ENCODE measurements around the gene ATP10B. TPM values are rescaled to one million over a fixed set of nuclear protein-coding genes. Genes with fewer than 3 reads are reported as not detected.

ATP10B gene
- total and polyA plus RNA-seq, 10 of the 15 experiments (the other 5 are each of a cell fraction or from before 2014, with no cell fraction given), result not detected

DNA sequence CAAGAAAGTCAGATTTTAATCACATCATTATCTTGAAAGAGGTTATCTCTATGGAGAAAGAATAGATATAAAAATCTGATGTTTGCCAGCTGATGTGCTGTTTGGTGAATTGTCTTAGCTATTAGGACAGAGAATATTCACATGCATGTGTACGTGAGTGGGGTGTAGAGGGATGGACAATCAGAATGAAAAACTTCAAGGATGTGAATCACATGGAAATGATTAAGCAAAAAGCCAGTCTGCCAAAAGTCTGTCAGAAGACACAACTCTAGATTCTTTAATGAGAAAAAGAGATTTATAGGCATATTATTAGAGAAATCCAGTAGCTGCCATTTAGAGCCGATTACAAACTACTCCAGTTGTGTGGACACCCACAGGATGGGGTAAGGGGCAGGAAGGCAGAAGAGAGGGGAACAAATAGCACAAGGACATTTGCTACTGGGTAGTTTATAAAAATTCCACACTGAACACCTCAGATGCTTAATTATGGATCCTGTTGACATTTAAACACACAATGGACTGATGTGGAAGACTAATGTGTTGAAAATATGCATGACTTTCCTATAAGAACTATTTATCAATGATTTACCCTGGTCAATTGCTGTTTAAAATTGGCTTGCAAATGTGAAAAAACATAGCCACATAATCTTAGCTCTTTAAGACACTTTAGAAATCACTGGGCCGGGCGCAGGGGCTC, 302.9 kb downstream of the ATP10B start:
- no TSS peak for BruUV-seq (replicated peaks)
- DNase-seq (ENCODE audit: low read depth, low spot score), result no peak
- Histone ChIP-seq H3K4me1 (ENCODE audit: control insufficient read depth, insufficient read depth, low read length) (no peaks in the 10 kb centered on the region), H3K4me2 (ENCODE audit: control insufficient read depth, insufficient read depth) (no peak overlapping the region), H4K20me1 (ENCODE audit: control insufficient read depth, insufficient read depth) (no peaks in the 10 kb centered on the region), H3K4me3 (no peak overlapping the region), H3K36me3 (ENCODE audit: control insufficient read depth in 2 of 2, insufficient read depth in 2 of 2, low read length in 1 of 2) (no peaks in the 10 kb centered on the region), H2AFZ (ENCODE audit: control insufficient read depth, low read depth, low read length) (no peak overlapping the region), H3K27ac (ENCODE audit: control insufficient read depth, insufficient read depth) (no peak overlapping the region), H3K9ac (ENCODE audit: control insufficient read depth, insufficient read depth, low read length) (no peak overlapping the region), H3K9me3 (replicated peaks; ENCODE audit: control insufficient read depth, insufficient read depth, low read length) (no peaks in the 10 kb centered on the region; the same call in 2 of the 3 replicates), H3K27me3 (replicated peaks in 1 of 2; ENCODE audit: control insufficient read depth in 2 of 2, insufficient read depth in 2 of 2, low read length in 1 of 2) (no peaks in the 10 kb centered on the region), H3K79me2 (ENCODE audit: control insufficient read depth, insufficient read depth, low read length) (no peaks in the 10 kb centered on the region)
- ATAC-seq, result no peak
- no peak for FAIRE-seq
- CTCF ChIA-PET, result no interaction called here
- SMC1A ChIA-PET (ENCODE audit: uncharacterized antibody, unreplicated experiment), result no interaction called here
- POLR2A ChIA-PET, result no interaction called here
- RAD21 ChIA-PET (ENCODE audit: unreplicated experiment), result no interaction called here
- in situ Hi-C loops (cut with MboI), result no loop called here
- intact Hi-C loops (cut with micrococcal nuclease; ENCODE audit: unreplicated experiment), result no loop called here
- 61% methylated on average over 4 of the region's 4 CpGs for WGBS (ENCODE audit: insufficient coverage, insufficient replicate concordance, low lambda C conversion rate, missing lambda C conversion rate)
- TF ChIP-seq KDM1A (IDR thresholded peaks at IDR 0.05; ENCODE audit: borderline replicate concordance) (no peak), TBL1XR1 (IDR thresholded peaks at IDR 0.05; ENCODE audit: low read depth, low read length) (no peak), SIN3A (IDR thresholded peaks at IDR 0.05; ENCODE audit: low read depth, low read length) (no peak), BCL3 (IDR thresholded peaks at IDR 0.05; ENCODE audit: borderline replicate concordance, insufficient read depth, low read depth, low read length, poor library complexity, severe bottlenecking) (no peak), ZNF207 (IDR thresholded peaks at IDR 0.05; ENCODE audit: borderline replicate concordance) (no peak), ZNF622 (IDR thresholded peaks at IDR 0.05) (no peak), HDAC2 (IDR thresholded peaks at IDR 0.05) (no peak), WRNIP1 (IDR thresholded peaks at IDR 0.05; ENCODE audit: borderline replicate concordance, low read depth, low read length) (no peak), HCFC1 (IDR thresholded peaks at IDR 0.05; ENCODE audit: low read length) (no peak)
- TF ChIP-seq, protein P1, sequence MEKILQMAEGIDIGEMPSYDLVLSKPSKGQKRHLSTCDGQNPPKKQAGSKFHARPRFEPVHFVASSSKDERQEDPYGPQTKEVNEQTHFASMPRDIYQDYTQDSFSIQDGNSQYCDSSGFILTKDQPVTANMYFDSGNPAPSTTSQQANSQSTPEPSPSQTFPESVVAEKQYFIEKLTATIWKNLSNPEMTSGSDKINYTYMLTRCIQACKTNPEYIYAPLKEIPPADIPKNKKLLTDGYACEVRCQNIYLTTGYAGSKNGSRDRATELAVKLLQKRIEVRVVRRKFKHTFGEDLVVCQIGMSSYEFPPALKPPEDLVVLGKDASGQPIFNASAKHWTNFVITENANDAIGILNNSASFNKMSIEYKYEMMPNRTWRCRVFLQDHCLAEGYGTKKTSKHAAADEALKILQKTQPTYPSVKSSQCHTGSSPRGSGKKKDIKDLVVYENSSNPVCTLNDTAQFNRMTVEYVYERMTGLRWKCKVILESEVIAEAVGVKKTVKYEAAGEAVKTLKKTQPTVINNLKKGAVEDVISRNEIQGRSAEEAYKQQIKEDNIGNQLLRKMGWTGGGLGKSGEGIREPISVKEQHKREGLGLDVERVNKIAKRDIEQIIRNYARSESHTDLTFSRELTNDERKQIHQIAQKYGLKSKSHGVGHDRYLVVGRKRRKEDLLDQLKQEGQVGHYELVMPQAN (conservative IDR thresholded peaks at IDR 0.05), result no peak
- TF ChIP-seq, protein P2, sequence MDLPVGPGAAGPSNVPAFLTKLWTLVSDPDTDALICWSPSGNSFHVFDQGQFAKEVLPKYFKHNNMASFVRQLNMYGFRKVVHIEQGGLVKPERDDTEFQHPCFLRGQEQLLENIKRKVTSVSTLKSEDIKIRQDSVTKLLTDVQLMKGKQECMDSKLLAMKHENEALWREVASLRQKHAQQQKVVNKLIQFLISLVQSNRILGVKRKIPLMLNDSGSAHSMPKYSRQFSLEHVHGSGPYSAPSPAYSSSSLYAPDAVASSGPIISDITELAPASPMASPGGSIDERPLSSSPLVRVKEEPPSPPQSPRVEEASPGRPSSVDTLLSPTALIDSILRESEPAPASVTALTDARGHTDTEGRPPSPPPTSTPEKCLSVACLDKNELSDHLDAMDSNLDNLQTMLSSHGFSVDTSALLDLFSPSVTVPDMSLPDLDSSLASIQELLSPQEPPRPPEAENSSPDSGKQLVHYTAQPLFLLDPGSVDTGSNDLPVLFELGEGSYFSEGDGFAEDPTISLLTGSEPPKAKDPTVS (IDR thresholded peaks at IDR 0.05; ENCODE audit: low read depth, low read length), result no peak

Data from GM12878 (cell line).